NCI-H1048 (cell line): ENCODE data around the gene BMP7.

Experiments used
- DNase-seq: peaks from one replicate; lab custom pipeline; 2025; lab: John Stamatoyannopoulos, UW

The BMP7 gene

GRCh38 chr20:57190536-57191264, 75.7 kb downstream of the BMP7 start:
- DNase-seq: no peak

- no peak for DNase-seq
Observed at GRCh38 chr20:57189713-57190112, 76.7 kb downstream of the BMP7 start.

- no peak for DNase-seq
Observed at GRCh38 chr20:57188576-57189079, 77.8 kb downstream of the BMP7 start.

GRCh38 chr20:57188056-57188455, 78.4 kb downstream of the BMP7 start:
- no peak for DNase-seq

GRCh38 chr20:57187068-57187634, 79.3 kb downstream of the BMP7 start:
- DNase-seq: no peak

GRCh38 chr20:57186192-57186591, 80.2 kb downstream of the BMP7 start:
- no peak for DNase-seq

- no peak for DNase-seq
Observed at GRCh38 chr20:57185188-57185743, 81.2 kb downstream of the BMP7 start.

- no peak for DNase-seq
Observed at GRCh38 chr20:57183457-57184009, 82.9 kb downstream of the BMP7 start.

GRCh38 chr20:57181639-57182038, 84.8 kb downstream of the BMP7 start:
- no peak for DNase-seq

- no peak for DNase-seq
Observed at GRCh38 chr20:57180954-57181353, 85.5 kb downstream of the BMP7 start.

- no peak for DNase-seq
Observed at GRCh38 chr20:57180387-57180786, 86.1 kb downstream of the BMP7 start.

GRCh38 chr20:57179265-57179664, 87.2 kb downstream of the BMP7 start:
- no peak for DNase-seq

GRCh38 chr20:57178582-57179111, 87.8 kb downstream of the BMP7 start:
- DNase-seq: no peak

GRCh38 chr20:57177636-57178280, 88.7 kb downstream of the BMP7 start:
- DNase-seq: no peak

- DNase-seq: no peak
Observed at GRCh38 chr20:57176842-57177241, 89.6 kb downstream of the BMP7 start.

- no peak for DNase-seq
Observed at GRCh38 chr20:57175397-57176010, 90.9 kb downstream of the BMP7 start.

- no peak for DNase-seq
Observed at GRCh38 chr20:57174737-57175136, 91.7 kb downstream of the BMP7 start.

- DNase-seq: no peak
Observed at GRCh38 chr20:57173986-57174385, 92.5 kb downstream of the BMP7 start.

GRCh38 chr20:57173041-57173440, 93.4 kb downstream of the BMP7 start:
- DNase-seq: no peak

GRCh38 chr20:57170343-57170742, 96.1 kb downstream of the BMP7 start:
- DNase-seq: no peak

- DNase-seq: no peak
Observed at GRCh38 chr20:57169162-57169561, 97.3 kb downstream of the BMP7 start.
